Measurements from ENCODE around the gene BEND5.

BEND5 gene

DNA sequence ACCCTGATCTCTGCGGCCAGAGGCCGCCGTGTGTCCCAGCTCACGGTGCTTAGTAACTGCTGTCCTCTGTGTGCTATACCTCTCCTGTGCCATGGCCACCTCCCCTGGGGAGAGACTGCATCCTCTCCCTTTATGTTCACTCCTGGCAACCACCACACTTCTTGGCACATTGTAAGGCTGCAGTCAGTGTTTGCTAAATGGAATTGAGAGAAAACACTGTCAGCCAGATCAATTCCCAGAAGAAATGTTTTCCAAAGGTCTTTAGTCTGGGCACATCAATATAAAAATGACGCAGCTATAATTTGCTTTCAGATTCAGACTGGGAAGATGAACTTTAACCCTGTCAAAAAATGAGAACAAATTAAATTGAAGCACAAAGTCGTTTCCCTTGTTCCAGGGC lies 96.8 kb downstream of the BEND5 start:
- DNase-seq (ENCODE audit: low read depth) = no peak

DNA sequence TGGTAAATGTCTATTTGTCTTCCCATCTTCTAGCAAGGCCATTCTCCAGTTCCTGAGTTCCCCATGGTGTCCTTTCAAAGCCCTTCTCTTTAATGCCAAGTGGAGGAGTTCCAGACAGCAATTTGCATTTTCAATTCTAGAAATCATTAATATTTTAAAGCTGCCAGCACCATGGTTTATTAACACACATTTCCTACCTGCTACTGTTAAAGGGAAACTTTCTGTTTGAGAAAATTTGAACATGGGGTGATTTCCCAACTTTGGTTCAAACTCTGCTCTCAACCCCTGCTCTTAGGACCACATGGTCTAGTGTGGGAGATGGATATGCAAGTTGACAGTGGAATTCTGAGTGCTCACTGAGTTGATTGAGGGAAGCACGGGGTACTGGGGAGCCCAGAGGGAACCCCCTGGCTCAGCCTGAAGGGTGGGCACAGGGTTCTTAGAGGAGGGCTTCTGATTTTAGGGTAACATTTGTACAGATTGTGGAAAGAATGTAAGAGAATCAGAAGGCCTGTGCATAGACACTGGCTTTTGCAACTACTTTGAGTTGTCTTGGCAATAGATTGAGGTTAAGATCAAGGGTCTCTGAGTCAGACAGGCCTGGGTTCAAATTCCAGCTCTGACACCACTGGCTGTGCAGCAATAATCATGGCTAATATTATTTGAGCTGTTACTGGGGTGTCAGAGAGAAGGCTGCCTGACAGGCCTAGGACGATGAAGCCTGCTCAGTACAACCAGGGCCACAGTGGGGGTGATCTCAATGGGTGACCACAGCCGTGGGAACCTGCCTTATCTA lies 97.8 kb downstream of the BEND5 start:
- DNase-seq (ENCODE audit: low read depth) = no peak

Measured in T follicular helper cell (primary cell).